HEK293T (cell line): Measurements from ENCODE around the gene GIPC2.

Source experiments
- ARNT ChIP-seq: fragments of 450-650 bp; IDR thresholded peaks from 2 replicates; pipeline ENCODE4 v1.6.1; 2017; ENCODE audit warnings: mild to moderate bottlenecking
- BHLHE40 ChIP-seq: fragments of 450-650 bp; IDR thresholded peaks from 2 replicates; pipeline ENCODE4 v1.6.1; 2016; ENCODE audit warnings: mild to moderate bottlenecking, moderate library complexity, borderline replicate concordance
- ELF4 ChIP-seq: fragments of 450-650 bp; IDR thresholded peaks from 2 replicates; pipeline ENCODE4 v1.6.1; 2017; ENCODE audit warnings: antibody characterized with exemption
- FOXA1 ChIP-seq: fragments of 450-650 bp; IDR thresholded peaks from 2 replicates; pipeline ENCODE4 v1.6.1; 2016; ENCODE audit warnings: mild to moderate bottlenecking
- FOXK2 ChIP-seq: fragments of 450-650 bp; IDR thresholded peaks from 2 replicates; pipeline ENCODE4 v1.6.1; 2016; ENCODE audit warnings: mild to moderate bottlenecking
- FOXM1 ChIP-seq: fragments of 450-650 bp; IDR thresholded peaks from 2 replicates; pipeline ENCODE4 v1.6.1; 2017; ENCODE audit warnings: mild to moderate bottlenecking, borderline replicate concordance
- L3MBTL2 ChIP-seq: fragments of 450-650 bp; conservative IDR thresholded peaks from 2 replicates; pipeline ENCODE4 v1.6.1; 2016; ENCODE audit warnings: mild to moderate bottlenecking
- PKNOX1 ChIP-seq: fragments of 450-650 bp; IDR thresholded peaks from 2 replicates; pipeline ENCODE4 v1.6.1; 2016
- SP1 ChIP-seq: fragments of 450-650 bp; IDR thresholded peaks from 2 replicates; pipeline ENCODE4 v1.6.1; 2017
- TARDBP ChIP-seq: fragments of 450-650 bp; IDR thresholded peaks from 2 replicates; pipeline ENCODE4 v1.6.1; 2016
- ZNF384 ChIP-seq: fragments of 450-650 bp; IDR thresholded peaks from 2 replicates; pipeline ENCODE4 v1.6.1; 2016

GRCh38 chr1:78045926-78046778 is at the start of gene GIPC2:
- no peak for TF ChIP-seq FOXK2
- TF ChIP-seq ARNT, result no peak
- TF ChIP-seq SP1, result no peak
- no peak for TF ChIP-seq ELF4
- TF ChIP-seq L3MBTL2, result no peak
- TF ChIP-seq FOXM1, result no peak
- no peak for TF ChIP-seq BHLHE40
- no peak for TF ChIP-seq TARDBP
- TF ChIP-seq ZNF384, result no peak
- no peak for TF ChIP-seq PKNOX1
- no peak for TF ChIP-seq FOXA1
